Measurements from ENCODE around the gene MRRF.
"Not testable (repeated sequence)": the region's sequence is repeated elsewhere in the genome, so short reads cannot be mapped to it uniquely, and the experiment has no call there.

MRRF gene

DNA sequence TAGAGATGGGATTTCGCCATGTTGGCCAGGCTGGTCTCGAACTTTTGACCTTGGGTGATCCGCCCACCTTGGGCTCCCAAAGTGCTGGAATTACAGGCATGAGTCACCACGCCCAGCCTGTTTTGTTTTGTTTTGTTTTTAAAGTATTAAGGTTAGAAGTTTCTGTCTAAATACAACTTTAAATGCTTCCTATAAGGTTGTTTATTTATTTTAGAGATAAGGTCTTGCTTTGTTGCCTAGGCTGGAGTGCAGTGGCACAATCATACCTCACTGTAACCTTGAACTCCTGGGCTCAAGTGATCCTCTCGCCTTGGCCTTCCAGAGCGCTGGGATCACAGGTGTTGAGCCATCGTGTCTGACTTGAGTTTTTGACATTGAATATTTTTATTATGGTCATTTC is 11.4 kb downstream of the MRRF start:
- no peak for DNase-seq (ENCODE audit: low read depth in 2 of 2, low spot score in 1 of 2)

DNA sequence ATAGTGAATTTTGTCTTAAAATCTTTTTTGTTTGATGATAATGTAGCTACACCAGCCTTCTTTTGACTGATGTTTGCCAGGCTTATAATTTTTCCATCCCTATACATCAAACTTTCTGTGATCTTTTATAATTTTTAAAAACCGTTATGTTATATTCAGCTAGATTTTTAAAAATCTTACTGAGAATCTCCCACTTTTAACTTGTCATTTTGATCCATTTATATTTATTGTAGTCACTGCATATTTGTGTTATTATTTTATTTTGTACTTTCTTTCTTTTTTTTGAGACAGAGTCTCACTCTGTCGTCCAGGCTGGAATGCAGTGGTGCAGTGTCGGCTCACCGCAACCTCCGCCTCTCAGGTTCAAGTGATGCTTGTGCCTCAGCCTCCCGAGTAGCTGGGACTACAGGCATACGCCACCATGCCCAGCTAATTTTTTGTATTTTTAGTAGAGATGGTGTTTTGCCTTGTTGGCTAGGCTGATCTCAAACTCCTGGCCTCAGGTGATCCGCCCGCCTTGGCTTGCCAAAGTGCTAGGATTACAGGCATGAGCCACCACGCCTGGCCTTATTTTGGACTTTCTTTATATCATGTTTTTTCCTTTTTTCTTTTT is 12.7 kb downstream of the MRRF start:
- DNase-seq (ENCODE audit: low read depth in 2 of 2, low spot score in 1 of 2): no peak

DNA sequence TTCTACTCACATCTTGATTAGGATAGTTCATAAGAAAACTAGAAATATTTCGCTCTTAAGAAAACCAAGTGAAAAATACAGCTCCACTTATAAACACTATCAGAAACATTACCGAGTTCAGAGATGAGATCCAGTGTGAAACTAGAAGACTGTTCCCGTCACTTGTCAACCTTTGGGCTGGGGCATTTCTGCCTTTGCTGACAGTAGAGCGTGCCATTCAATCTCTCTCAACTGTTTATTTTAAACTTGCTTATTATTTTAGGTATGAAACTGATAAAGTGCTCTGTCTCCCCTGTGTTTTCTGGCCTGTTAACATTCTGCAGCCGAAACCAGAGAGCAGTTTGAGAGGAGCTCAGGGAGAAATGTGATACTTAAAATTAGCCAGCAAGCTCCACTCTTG is 16.7 kb downstream of the MRRF start:
- DNase-seq (ENCODE audit: low read depth in 2 of 2, low spot score in 1 of 2): no peak

GRCh38 chr9:122286764-122287163 is 22.1 kb downstream of the MRRF start:
- no peak for DNase-seq (ENCODE audit: low read depth in 2 of 2, low spot score in 1 of 2)

DNA sequence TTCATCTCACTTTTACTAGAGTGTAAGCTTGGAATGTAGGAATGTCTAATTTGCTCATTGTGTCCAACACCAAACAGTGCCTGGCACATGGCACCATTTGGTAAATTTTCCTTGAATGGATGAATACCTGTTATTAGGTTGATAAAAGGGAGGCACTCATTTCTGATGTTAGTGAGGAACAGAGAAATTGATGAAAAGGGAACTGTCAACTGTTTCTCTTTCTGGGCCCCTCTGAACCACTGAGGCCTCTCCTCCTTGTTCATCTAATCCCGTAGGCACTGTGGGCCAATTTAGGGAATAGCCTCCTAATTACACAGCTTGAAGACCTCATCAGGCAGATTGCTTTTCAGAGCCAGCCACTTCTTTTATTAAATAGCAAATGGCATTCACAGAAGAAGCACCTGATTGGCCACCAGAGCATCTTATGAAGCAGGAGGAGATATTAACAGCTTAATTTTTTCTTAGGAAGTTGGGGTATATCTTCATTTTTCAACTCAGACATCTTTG is 22.6 kb downstream of the MRRF start:
- no peak for DNase-seq (ENCODE audit: low read depth in 2 of 2, low spot score in 1 of 2)

DNA sequence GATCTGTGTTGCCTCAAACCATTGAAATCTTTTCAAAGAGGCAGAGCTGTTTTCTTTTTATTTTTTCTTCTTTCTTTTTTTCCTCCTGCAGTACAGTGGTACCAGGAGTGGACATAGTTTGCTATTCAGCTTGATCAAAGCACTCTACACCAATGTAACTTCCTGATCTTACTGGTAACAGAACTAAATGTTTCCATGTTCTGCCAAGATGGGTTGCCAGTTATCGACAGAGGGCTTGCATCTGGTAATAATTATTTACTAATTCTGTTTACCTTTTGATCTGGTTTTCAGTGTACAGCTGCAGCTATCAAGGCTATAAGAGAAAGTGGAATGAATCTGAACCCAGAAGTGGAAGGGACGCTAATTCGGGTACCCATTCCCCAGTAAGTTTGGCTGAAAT is 26.8 kb downstream of the MRRF start:
- DNase-seq (ENCODE audit: low read depth in 2 of 2, low spot score in 1 of 2): no peak

- DNase-seq (ENCODE audit: low read depth in 2 of 2, low spot score in 1 of 2): no peak
Measured at GRCh38 chr9:122294531-122294930, 29.8 kb downstream of the MRRF start.

DNA sequence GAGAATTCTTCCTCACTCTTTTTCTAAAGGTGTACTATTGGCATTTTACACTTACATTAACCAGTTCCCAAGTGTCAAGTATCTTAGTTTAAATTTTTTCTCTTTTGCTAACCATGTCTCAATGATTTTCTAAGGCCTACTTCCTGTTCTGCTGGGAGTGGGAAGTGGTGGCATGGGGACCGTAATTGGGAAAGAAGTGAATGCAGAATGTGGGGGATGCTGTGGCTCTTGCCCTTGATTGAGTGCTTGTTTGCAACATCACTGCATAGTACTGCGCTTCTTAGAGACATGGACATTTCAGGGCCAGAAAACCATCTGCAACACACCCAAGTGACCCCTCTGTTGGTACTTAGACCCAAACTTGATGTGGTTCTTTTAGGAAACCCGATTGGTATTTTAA is 32.8 kb downstream of the MRRF start:
- no peak for DNase-seq (ENCODE audit: low read depth in 2 of 2, low spot score in 1 of 2)

DNA sequence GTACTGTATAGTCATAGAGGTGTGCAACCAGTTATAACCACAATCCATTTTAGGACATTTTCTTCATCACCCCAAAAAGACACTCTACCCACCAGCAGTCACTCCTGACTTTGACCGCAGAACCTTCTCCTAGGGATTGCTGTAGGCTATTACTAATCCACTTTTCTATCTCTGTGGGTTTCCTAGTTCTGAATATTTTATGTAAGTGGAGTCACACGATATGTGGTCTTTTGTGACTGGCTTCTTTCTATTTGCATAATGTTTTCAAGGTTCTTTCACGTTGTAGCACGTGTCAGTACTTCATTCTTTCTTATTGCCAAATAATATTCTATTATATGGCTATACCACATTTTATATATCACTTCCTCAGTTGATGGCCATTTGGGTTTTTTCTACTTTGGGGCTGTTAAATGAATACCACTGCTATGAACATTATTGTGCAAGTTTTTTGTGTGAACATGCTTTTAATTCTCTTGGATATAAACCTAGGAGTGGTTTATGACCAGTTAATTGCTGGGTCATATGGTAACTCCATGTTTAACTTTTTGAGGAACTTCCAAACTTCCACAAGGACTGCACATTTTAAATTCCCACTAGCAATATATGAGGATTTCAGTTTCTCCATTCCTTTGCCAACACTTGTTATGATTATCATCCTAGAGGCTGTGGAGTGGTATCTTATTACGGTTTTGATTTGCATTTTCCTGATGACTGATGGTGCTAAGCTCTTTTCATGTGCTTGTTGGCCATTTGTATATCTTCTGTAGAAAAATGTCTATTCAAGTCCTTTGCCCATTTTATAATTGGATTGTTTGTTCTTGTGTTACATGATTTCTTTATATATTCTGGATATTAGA is 37.8 kb downstream of the MRRF start:
- no peak for DNase-seq (ENCODE audit: low read depth in 2 of 2, low spot score in 1 of 2)

GRCh38 chr9:122307061-122307460 is 42.4 kb downstream of the MRRF start:
- DNase-seq (ENCODE audit: low read depth in 2 of 2, low spot score in 1 of 2): no peak

GRCh38 chr9:122307925-122308324 is 43.2 kb downstream of the MRRF start:
- DNase-seq (ENCODE audit: low read depth in 2 of 2, low spot score in 1 of 2): no peak

DNA sequence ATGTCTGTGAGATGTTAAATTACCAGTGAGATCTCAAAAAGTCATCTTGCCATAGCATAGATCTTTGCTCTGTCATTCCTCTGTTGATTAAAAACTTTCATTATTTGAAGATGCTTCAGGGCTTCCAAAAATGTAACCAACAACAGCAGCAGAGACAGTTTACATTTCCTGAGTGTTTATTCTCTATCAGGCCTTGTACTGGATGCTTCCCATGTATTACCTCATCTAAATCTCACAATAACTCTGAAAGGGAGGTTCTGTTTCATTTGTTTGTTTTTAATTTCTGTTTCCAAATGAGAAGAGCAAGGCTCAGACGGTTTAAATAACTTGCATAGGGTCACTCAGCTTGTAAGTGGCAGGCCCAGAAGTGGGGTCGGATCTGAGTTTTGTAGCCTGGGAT is 45.2 kb downstream of the MRRF start:
- DNase-seq (ENCODE audit: low read depth in 2 of 2, low spot score in 1 of 2): no peak

DNA sequence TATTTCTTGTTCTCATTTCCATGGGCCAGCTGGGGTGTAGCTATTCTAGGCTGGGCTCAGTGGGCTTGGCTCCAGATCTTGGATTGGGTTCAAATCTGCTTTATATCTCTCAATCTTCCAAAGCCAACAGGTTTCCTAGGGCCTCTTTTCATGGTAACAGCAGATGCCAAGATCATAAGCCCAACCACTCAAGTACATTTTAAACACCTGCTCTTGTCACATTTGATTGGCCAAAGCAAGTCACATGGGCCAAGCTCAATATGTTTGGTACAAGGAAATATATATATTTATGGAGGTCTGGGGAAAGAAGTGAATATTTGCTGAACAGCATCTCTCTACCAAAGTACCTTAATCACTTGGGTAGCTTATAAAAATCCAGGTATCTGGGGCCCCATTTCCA is 49.5 kb downstream of the MRRF start:
- no peak for DNase-seq (ENCODE audit: low read depth in 2 of 2, low spot score in 1 of 2)

- no peak for DNase-seq (ENCODE audit: low read depth in 2 of 2, low spot score in 1 of 2)
Measured at GRCh38 chr9:122315534-122315933, 50.9 kb downstream of the MRRF start.

GRCh38 chr9:122318284-122318683 is 53.6 kb downstream of the MRRF start:
- no peak for DNase-seq (ENCODE audit: low read depth in 2 of 2, low spot score in 1 of 2)

- no peak for DNase-seq (ENCODE audit: low read depth in 2 of 2, low spot score in 1 of 2)
Measured at GRCh38 chr9:122320413-122320881, 55.8 kb downstream of the MRRF start.

GRCh38 chr9:122322553-122322952 is 57.9 kb downstream of the MRRF start:
- no peak for DNase-seq (ENCODE audit: low read depth in 2 of 2, low spot score in 1 of 2)

DNA sequence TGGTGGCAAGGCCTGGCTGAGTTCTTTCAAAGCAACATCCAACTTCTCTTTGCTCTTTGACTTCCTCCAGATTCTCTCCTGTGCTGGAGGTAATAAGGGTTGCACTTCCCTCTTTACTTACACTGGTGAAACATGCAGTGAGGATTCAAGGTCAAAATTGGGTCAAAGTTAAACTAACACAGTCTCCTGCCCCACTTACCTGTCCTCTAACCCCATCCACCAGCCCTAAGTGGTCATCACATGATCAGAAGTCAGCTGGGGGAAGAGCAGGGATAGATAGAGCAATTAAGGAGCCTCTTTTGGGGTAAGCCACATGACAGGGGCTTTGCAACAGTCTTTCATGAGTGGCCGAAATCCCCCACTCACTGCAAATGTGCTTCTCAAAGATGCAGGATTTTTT is 60.0 kb downstream of the MRRF start:
- DNase-seq (ENCODE audit: low read depth in 2 of 2, low spot score in 1 of 2): not testable (repeated sequence)

- no peak for DNase-seq (ENCODE audit: low read depth in 2 of 2, low spot score in 1 of 2)
Measured at GRCh38 chr9:122325124-122325523, 60.4 kb downstream of the MRRF start.

DNA sequence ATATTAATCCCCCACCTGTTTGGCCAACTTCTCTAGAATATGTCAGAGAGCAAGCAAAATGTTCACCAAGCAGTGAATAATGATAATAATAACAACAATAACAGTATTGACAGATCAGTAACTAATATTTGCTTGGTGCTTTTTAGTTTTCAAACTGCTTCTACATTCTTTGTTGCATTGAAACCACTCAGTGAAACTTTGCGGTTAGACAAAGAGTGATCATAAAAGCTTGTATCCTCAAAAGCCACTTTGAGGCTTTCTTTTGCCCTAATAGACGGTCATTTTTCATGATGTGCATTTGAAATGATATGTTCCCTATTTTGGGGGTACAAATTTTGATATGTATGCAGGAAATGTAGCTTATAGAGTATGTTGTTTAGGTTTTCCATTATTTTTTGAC is 62.5 kb downstream of the MRRF start:
- no peak for DNase-seq (ENCODE audit: low read depth in 2 of 2, low spot score in 1 of 2)

- DNase-seq (ENCODE audit: low read depth in 2 of 2, low spot score in 1 of 2): no peak
Measured at GRCh38 chr9:122329597-122329996, 64.9 kb downstream of the MRRF start.

DNA sequence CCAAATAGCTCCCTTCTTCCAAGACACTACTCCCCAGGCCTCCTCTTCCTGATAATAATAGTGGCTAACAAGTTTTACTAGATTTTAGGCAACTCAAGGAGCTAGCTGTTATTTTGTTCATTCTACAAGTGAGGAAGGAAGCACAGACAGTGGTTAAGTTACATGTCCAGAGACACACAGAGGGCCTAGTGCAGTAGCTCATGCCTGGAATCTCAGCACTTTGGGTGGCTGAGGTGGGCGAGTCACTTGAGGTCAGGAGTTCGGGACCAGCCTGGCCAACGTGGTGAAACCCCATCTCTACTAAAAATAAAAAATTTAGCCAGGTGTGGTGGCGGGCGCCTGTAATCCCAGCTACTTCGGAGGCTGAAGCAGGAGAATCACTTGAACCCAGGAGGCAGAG is 65.8 kb downstream of the MRRF start:
- not testable (repeated sequence) for DNase-seq (ENCODE audit: low read depth in 2 of 2, low spot score in 1 of 2)

DNA sequence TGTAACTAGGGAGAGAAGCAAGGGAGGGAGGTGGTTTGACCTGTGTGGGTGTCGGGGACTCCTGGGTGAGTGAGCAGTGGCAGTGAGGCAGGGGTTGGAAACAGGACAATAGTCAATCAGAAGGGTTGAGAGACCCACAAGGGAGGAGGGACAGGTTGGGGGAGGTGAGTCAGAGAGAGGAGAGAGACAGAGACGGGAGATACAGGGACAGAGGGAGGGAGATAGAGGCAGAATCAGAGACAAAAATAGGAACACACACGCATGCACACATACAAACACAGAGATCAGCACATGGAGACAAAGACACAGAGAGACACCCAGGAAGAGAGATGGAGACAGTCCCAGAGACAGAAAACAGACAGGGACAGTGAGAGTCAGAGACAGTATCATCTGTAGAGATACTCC is 66.8 kb downstream of the MRRF start:
- DNase-seq (ENCODE audit: low read depth in 2 of 2, low spot score in 1 of 2): no peak
